Measurements from ENCODE around the gene TMSB15B.
A peak's percentile ranks its signal among the peaks of the same experiment; 100 is the strongest.
"Not testable (repeated sequence)": the region's sequence is repeated elsewhere in the genome, so short reads cannot be mapped to it uniquely, and the experiment has no call there.

The TMSB15B gene

GRCh38 chrX:103962411-103963278 lies at the start of gene TMSB15B:
Gene TMSB15B, plus strand, starts transcription at chrX:103962627.
- not testable (repeated sequence) for H3K4me3 ChIP-seq (ENCODE audit: low read depth in 1 of 2, low read length in 2 of 2); H3K9me3 ChIP-seq (ENCODE audit: low read length); H3K36me3 ChIP-seq (ENCODE audit: insufficient read depth, low read length); H3K27ac ChIP-seq (ENCODE audit: low read depth, low read length); H3K9ac ChIP-seq (ENCODE audit: low read length); H3K4me1 ChIP-seq (ENCODE audit: insufficient read depth, low read length); H3K27me3 ChIP-seq (ENCODE audit: control insufficient read depth in 1 of 2, insufficient read depth in 2 of 2, low read length in 2 of 2)

- Histone ChIP-seq H3K9me3 (ENCODE audit: low read length) (no peaks in the 10 kb centered on the region), H3K4me1 (ENCODE audit: insufficient read depth, low read length) (no peaks in the 10 kb centered on the region), H3K27ac (ENCODE audit: low read depth, low read length) (no peak overlapping the region), H3K4me3 (ENCODE audit: low read depth in 1 of 2, low read length in 2 of 2) (no peak overlapping the region), H3K9ac (ENCODE audit: low read length) (no peak overlapping the region), H3K27me3 (ENCODE audit: control insufficient read depth in 1 of 2, insufficient read depth in 2 of 2, low read length in 2 of 2) (no peaks in the 10 kb centered on the region), H3K36me3 (ENCODE audit: insufficient read depth, low read length) (no peaks in the 10 kb centered on the region)
Observed at GRCh38 chrX:103913356-103914020, 48.9 kb upstream of the TMSB15B start.

- no peaks in the 10 kb centered on the region for H3K36me3 ChIP-seq (ENCODE audit: insufficient read depth, low read length)
- no peak overlapping the region for H3K9ac ChIP-seq (ENCODE audit: low read length)
- H3K4me3 ChIP-seq (ENCODE audit: low read depth in 1 of 2, low read length in 2 of 2): peak overlapping the region; percentile 49 to 57
- no peak overlapping the region for H3K27ac ChIP-seq (ENCODE audit: low read depth, low read length)
- H3K9me3 ChIP-seq (ENCODE audit: low read length): no peaks in the 10 kb centered on the region
- H3K4me1 ChIP-seq (ENCODE audit: insufficient read depth, low read length): no peaks in the 10 kb centered on the region
- no peaks in the 10 kb centered on the region for H3K27me3 ChIP-seq (ENCODE audit: control insufficient read depth in 1 of 2, insufficient read depth in 2 of 2, low read length in 2 of 2)
Observed at GRCh38 chrX:103918050-103918449, 44.4 kb upstream of the TMSB15B start.

GRCh38 chrX:103918571-103919269 lies 43.7 kb upstream of the TMSB15B start:
- Histone ChIP-seq H3K36me3 (ENCODE audit: insufficient read depth, low read length) (no peaks in the 10 kb centered on the region), H3K9me3 (ENCODE audit: low read length) (no peaks in the 10 kb centered on the region), H3K9ac (ENCODE audit: low read length) (no peak overlapping the region), H3K27ac (ENCODE audit: low read depth, low read length) (peak overlapping the region; percentile 25), H3K4me3 (ENCODE audit: low read depth in 1 of 2, low read length in 2 of 2) (peak overlapping the region; percentile 49 to 57), H3K27me3 (ENCODE audit: control insufficient read depth in 1 of 2, insufficient read depth in 2 of 2, low read length in 2 of 2) (no peaks in the 10 kb centered on the region), H3K4me1 (ENCODE audit: insufficient read depth, low read length) (no peaks in the 10 kb centered on the region)

GRCh38 chrX:103919270-103919637 lies 43.2 kb upstream of the TMSB15B start:
- H3K9me3 ChIP-seq (ENCODE audit: low read length): no peaks in the 10 kb centered on the region
- peak overlapping the region; percentile 49 to 57 for H3K4me3 ChIP-seq (ENCODE audit: low read depth in 1 of 2, low read length in 2 of 2)
- no peaks in the 10 kb centered on the region for H3K27me3 ChIP-seq (ENCODE audit: control insufficient read depth in 1 of 2, insufficient read depth in 2 of 2, low read length in 2 of 2)
- no peaks in the 10 kb centered on the region for H3K4me1 ChIP-seq (ENCODE audit: insufficient read depth, low read length)
- no peak overlapping the region for H3K9ac ChIP-seq (ENCODE audit: low read length)
- no peaks in the 10 kb centered on the region for H3K36me3 ChIP-seq (ENCODE audit: insufficient read depth, low read length)
- H3K27ac ChIP-seq (ENCODE audit: low read depth, low read length): peak overlapping the region; percentile 25

GRCh38 chrX:103920515-103920914 lies 41.9 kb upstream of the TMSB15B start:
- H3K27me3 ChIP-seq (ENCODE audit: control insufficient read depth in 1 of 2, insufficient read depth in 2 of 2, low read length in 2 of 2): not testable (repeated sequence)

GRCh38 chrX:103927030-103927429 lies 35.4 kb upstream of the TMSB15B start:
- H3K4me3 ChIP-seq (ENCODE audit: low read depth in 1 of 2, low read length in 2 of 2): no peak overlapping the region

More at GRCh38 chrX:103920515-103920914, 41.9 kb upstream of the TMSB15B start:
- not testable (repeated sequence) for H3K36me3 ChIP-seq (ENCODE audit: insufficient read depth, low read length); H3K9ac ChIP-seq (ENCODE audit: low read length); H3K4me1 ChIP-seq (ENCODE audit: insufficient read depth, low read length); H3K27ac ChIP-seq (ENCODE audit: low read depth, low read length); H3K4me3 ChIP-seq (ENCODE audit: low read depth in 1 of 2, low read length in 2 of 2); H3K9me3 ChIP-seq (ENCODE audit: low read length)

GRCh38 chrX:103927633-103928032 lies 34.8 kb upstream of the TMSB15B start:
- no peaks in the 10 kb centered on the region for H3K36me3 ChIP-seq (ENCODE audit: insufficient read depth, low read length)
- no peaks in the 10 kb centered on the region for H3K4me1 ChIP-seq (ENCODE audit: insufficient read depth, low read length)
- no peak overlapping the region for H3K4me3 ChIP-seq (ENCODE audit: low read depth in 1 of 2, low read length in 2 of 2)
- no peaks in the 10 kb centered on the region for H3K9me3 ChIP-seq (ENCODE audit: low read length)
- no peak overlapping the region for H3K9ac ChIP-seq (ENCODE audit: low read length)
- no peak overlapping the region for H3K27ac ChIP-seq (ENCODE audit: low read depth, low read length)
- H3K27me3 ChIP-seq (ENCODE audit: control insufficient read depth in 1 of 2, insufficient read depth in 2 of 2, low read length in 2 of 2): no peaks in the 10 kb centered on the region

More at GRCh38 chrX:103927030-103927429, 35.4 kb upstream of the TMSB15B start:
- Histone ChIP-seq H3K4me1 (ENCODE audit: insufficient read depth, low read length) (no peaks in the 10 kb centered on the region), H3K27ac (ENCODE audit: low read depth, low read length) (no peak overlapping the region), H3K27me3 (ENCODE audit: control insufficient read depth in 1 of 2, insufficient read depth in 2 of 2, low read length in 2 of 2) (no peaks in the 10 kb centered on the region), H3K9ac (ENCODE audit: low read length) (no peak overlapping the region), H3K9me3 (ENCODE audit: low read length) (no peaks in the 10 kb centered on the region), H3K36me3 (ENCODE audit: insufficient read depth, low read length) (no peaks in the 10 kb centered on the region)

- Histone ChIP-seq H3K4me1 (ENCODE audit: insufficient read depth, low read length) (no peaks in the 10 kb centered on the region), H3K4me3 (ENCODE audit: low read depth in 1 of 2, low read length in 2 of 2) (no peak overlapping the region)
Observed at GRCh38 chrX:103932133-103932532, 30.3 kb upstream of the TMSB15B start.

GRCh38 chrX:103940257-103940656 lies 22.2 kb upstream of the TMSB15B start:
- not testable (repeated sequence) for H3K27ac ChIP-seq (ENCODE audit: low read depth, low read length); H3K9ac ChIP-seq (ENCODE audit: low read length); H3K4me3 ChIP-seq (ENCODE audit: low read depth in 1 of 2, low read length in 2 of 2); H3K4me1 ChIP-seq (ENCODE audit: insufficient read depth, low read length); H3K9me3 ChIP-seq (ENCODE audit: low read length); H3K27me3 ChIP-seq (ENCODE audit: control insufficient read depth in 1 of 2, insufficient read depth in 2 of 2, low read length in 2 of 2); H3K36me3 ChIP-seq (ENCODE audit: insufficient read depth, low read length)

More at GRCh38 chrX:103932133-103932532, 30.3 kb upstream of the TMSB15B start:
- no peaks in the 10 kb centered on the region for H3K9me3 ChIP-seq (ENCODE audit: low read length)
- no peaks in the 10 kb centered on the region for H3K36me3 ChIP-seq (ENCODE audit: insufficient read depth, low read length)
- H3K27ac ChIP-seq (ENCODE audit: low read depth, low read length): no peak overlapping the region
- no peak overlapping the region for H3K9ac ChIP-seq (ENCODE audit: low read length)
- H3K27me3 ChIP-seq (ENCODE audit: control insufficient read depth in 1 of 2, insufficient read depth in 2 of 2, low read length in 2 of 2): no peaks in the 10 kb centered on the region

- H3K36me3 ChIP-seq (ENCODE audit: insufficient read depth, low read length): no peaks in the 10 kb centered on the region
- H3K9ac ChIP-seq (ENCODE audit: low read length): no peak overlapping the region
- peaks cover 0 to 4% of the 10 kb centered on the region in 2 donors for H3K27me3 ChIP-seq (ENCODE audit: control insufficient read depth in 1 of 2, insufficient read depth in 2 of 2, low read length in 2 of 2)
- H3K9me3 ChIP-seq (ENCODE audit: low read length): no peaks in the 10 kb centered on the region
- no peak overlapping the region for H3K27ac ChIP-seq (ENCODE audit: low read depth, low read length)
- no peaks in the 10 kb centered on the region for H3K4me1 ChIP-seq (ENCODE audit: insufficient read depth, low read length)
- H3K4me3 ChIP-seq (ENCODE audit: low read depth in 1 of 2, low read length in 2 of 2): no peak overlapping the region
Observed at GRCh38 chrX:103941201-103941975, 21.0 kb upstream of the TMSB15B start.
